Neuronal stem cell (in vitro differentiated cells): Measurements from ENCODE around the gene IL5RA.

ENCODE experiments used
- DNase-seq: peaks from one replicate; pipeline ENCODE4 v3.0.0-alpha.2; 2013; ENCODE audit warnings: low spot score
- H2AFZ ChIP-seq: one replicate; pipeline ENCODE4 v1.6.1; 2013; ENCODE audit warnings: mild to moderate bottlenecking, low read length, inconsistent platforms
- H2AK5ac ChIP-seq: 2 replicates; pipeline ENCODE4 v1.6.1; 2013; ENCODE audit warnings: low read depth, mild to moderate bottlenecking, inconsistent platforms, low read length, moderate library complexity, mixed read lengths
- H2BK120ac ChIP-seq: 2 replicates; pipeline ENCODE4 v1.6.1; 2013; ENCODE audit warnings: low read depth, mild to moderate bottlenecking, inconsistent platforms, low read length, moderate library complexity, mixed read lengths
- H2BK12ac ChIP-seq: one replicate; pipeline ENCODE4 v1.6.1; 2013; ENCODE audit warnings: low read length, inconsistent platforms
- H2BK15ac ChIP-seq: 2 replicates; pipeline ENCODE4 v1.6.1; 2013; ENCODE audit warnings: mild to moderate bottlenecking, low read length, inconsistent platforms, mixed read lengths
- H2BK5ac ChIP-seq: one replicate; pipeline ENCODE4 v1.6.1; 2013; ENCODE audit warnings: inconsistent platforms, mild to moderate bottlenecking, low read length, moderate library complexity
- H3K14ac ChIP-seq: one replicate; pipeline ENCODE4 v1.6.1; 2013; ENCODE audit warnings: low read length, inconsistent platforms
- H3K18ac ChIP-seq: 2 replicates; pipeline ENCODE4 v1.6.1; 2013; ENCODE audit warnings: low read length, inconsistent platforms
- H3K23ac ChIP-seq: 2 replicates; pipeline ENCODE4 v1.6.1; 2013; ENCODE audit warnings: low read depth, mild to moderate bottlenecking, mixed read lengths, low read length, inconsistent platforms; ENCODE audit not compliant: poor library complexity
- H3K27ac ChIP-seq: replicated peaks from 3 replicates; pipeline ENCODE4 v1.5.1; 2013; ENCODE audit warnings: low read length, inconsistent platforms
- H3K27me3 ChIP-seq, 3 experiments: 2 replicates each; pipeline ENCODE4 v1.6.1; 2013; ENCODE audit warnings: low read length in 3 of 3, mild to moderate bottlenecking in 2 of 3, inconsistent platforms in 1 of 3, low read depth in 1 of 3, mixed read lengths in 1 of 3, moderate library complexity in 1 of 3; ENCODE audit not compliant: control insufficient read depth in 3 of 3, insufficient read depth in 3 of 3
- H3K36me3 ChIP-seq, 2 donors: replicated peaks in 1 of 2; 2 replicates each; pipeline ENCODE4 v1.6.1; 2013; ENCODE audit warnings: low read length in 2 of 2; ENCODE audit not compliant: control insufficient read depth in 2 of 2, insufficient read depth in 2 of 2
- H3K4ac ChIP-seq: 2 replicates; pipeline ENCODE4 v1.6.1; 2013; ENCODE audit warnings: inconsistent platforms, mild to moderate bottlenecking, low read length, moderate library complexity
- H3K4me1 ChIP-seq, 2 donors: 1 replicate in 1 of 2; 2 replicates in 1 of 2; pipeline ENCODE4 v1.6.1; 2013; ENCODE audit warnings: low read length in 2 of 2, low read depth in 1 of 2; ENCODE audit not compliant: control insufficient read depth in 2 of 2, insufficient read depth in 1 of 2
- H3K4me2 ChIP-seq: one replicate; pipeline ENCODE4 v1.6.1; 2013; ENCODE audit warnings: mild to moderate bottlenecking, low read length, inconsistent platforms; ENCODE audit not compliant: insufficient read depth, poor library complexity, severe bottlenecking
- H3K4me3 ChIP-seq, 2 donors: 2 replicates each; pipeline ENCODE4 v1.5.1; 2013; ENCODE audit warnings: low read length in 2 of 2, mild to moderate bottlenecking in 2 of 2, inconsistent platforms in 1 of 2, moderate library complexity in 1 of 2
- H3K79me1 ChIP-seq: one replicate; pipeline ENCODE4 v1.6.1; 2013; ENCODE audit warnings: low read depth, mild to moderate bottlenecking, inconsistent platforms, low read length, moderate library complexity
- H3K9ac ChIP-seq: one replicate; pipeline ENCODE4 v1.6.1; 2013; ENCODE audit warnings: mild to moderate bottlenecking, low read depth, low read length, inconsistent platforms; ENCODE audit not compliant: poor library complexity
- H3K9me3 ChIP-seq, 2 donors: replicated peaks in 1 of 2; 2 replicates each; pipeline versions ENCODE3 to v1.6.1; 2013; ENCODE audit warnings: low read length in 2 of 2, mild to moderate bottlenecking in 2 of 2, inconsistent platforms in 1 of 2, low read depth in 1 of 2, mixed read lengths in 1 of 2, moderate library complexity in 1 of 2; ENCODE audit not compliant: control insufficient read depth in 2 of 2, insufficient read depth in 1 of 2
- H4K8ac ChIP-seq: one replicate; pipeline ENCODE4 v1.6.1; 2013; ENCODE audit warnings: low read depth, mild to moderate bottlenecking, inconsistent platforms, low read length, moderate library complexity
- H4K91ac ChIP-seq: one replicate; pipeline ENCODE4 v1.6.1; 2013; ENCODE audit warnings: low read length, low read depth, mild to moderate bottlenecking, inconsistent platforms; ENCODE audit not compliant: poor library complexity
- WGBS, 2 donors: extraction: QIAGEN DNeasy Blood & Tissue Kit; methylation state at CpG; one replicate each; pipeline ENCODE4 v1.1.7; 2013; ENCODE audit warnings: missing lambda C conversion rate in 2 of 2, mixed read lengths in 1 of 2; ENCODE audit not compliant: insufficient read length in 2 of 2, insufficient replicate concordance in 1 of 2; ENCODE audit errors: extremely low coverage in 2 of 2; 5-methylcytosine and 5-hydroxymethylcytosine counted together

Gene IL5RA

DNA sequence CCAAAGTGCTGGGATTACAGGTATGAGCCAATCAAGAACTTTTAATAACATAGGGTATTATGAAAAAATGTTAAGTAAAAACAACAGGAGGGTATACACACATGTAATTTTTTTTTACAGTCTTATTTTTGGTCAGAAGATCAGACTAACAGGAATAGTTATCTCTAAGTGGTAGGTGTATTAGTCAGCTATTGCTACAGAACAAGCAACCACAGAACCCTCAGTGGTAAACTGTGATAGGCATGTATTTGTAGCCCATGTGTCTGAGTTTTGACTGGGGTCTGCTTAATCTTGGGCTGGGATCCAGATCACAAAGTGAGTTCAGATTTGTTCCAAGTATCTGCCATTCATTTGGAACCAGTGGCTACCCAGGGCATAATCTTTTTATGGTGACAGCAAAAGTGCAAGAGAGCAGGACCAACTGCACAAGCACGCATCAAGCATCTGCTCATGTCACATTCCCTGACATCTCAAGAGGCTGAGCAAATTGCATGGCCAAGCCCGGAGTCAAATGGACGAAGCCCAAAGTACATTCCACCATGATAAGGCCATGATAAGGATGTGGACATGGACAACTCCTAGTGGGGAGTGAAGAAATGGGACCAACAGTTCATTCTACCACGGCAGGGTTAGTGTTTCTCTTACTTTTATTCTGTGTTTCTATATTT lies 3.0 kb upstream of the IL5RA start:
- no peak overlapping the region for H3K9ac ChIP-seq
- DNase-seq: no peak
- peaks cover 2% of the 10 kb centered on the region for H3K79me1 ChIP-seq
- H3K18ac ChIP-seq: no peak overlapping the region
- no peak overlapping the region for H2AFZ ChIP-seq
- no peaks in the 10 kb centered on the region for H3K36me3 ChIP-seq
- WGBS, 2 donors: no CpG with 5 or more reads among the region's 4 CpGs
- no peak overlapping the region for H3K14ac ChIP-seq
- peaks cover 0 to 3% (median 0%) of the 10 kb centered on the region in 3 experiments for H3K27me3 ChIP-seq
- no peaks in the 10 kb centered on the region for H3K9me3 ChIP-seq
- H4K8ac ChIP-seq: no peak overlapping the region
- H3K4me1 ChIP-seq: no peaks in the 10 kb centered on the region
- H3K4ac ChIP-seq: no peak overlapping the region
- no peak overlapping the region for H3K4me2 ChIP-seq
- no peak overlapping the region for H2BK5ac ChIP-seq
- no peak overlapping the region for H4K91ac ChIP-seq
- H3K23ac ChIP-seq: no peak overlapping the region
- H2BK120ac ChIP-seq: no peak overlapping the region
- H2BK12ac ChIP-seq: no peak overlapping the region
- H3K4me3 ChIP-seq: peak overlapping the region in 1 of 2 donors; percentile 58
- no peak overlapping the region for H2AK5ac ChIP-seq
- no peak overlapping the region for H2BK15ac ChIP-seq
- no peak overlapping the region for H3K27ac ChIP-seq

DNA sequence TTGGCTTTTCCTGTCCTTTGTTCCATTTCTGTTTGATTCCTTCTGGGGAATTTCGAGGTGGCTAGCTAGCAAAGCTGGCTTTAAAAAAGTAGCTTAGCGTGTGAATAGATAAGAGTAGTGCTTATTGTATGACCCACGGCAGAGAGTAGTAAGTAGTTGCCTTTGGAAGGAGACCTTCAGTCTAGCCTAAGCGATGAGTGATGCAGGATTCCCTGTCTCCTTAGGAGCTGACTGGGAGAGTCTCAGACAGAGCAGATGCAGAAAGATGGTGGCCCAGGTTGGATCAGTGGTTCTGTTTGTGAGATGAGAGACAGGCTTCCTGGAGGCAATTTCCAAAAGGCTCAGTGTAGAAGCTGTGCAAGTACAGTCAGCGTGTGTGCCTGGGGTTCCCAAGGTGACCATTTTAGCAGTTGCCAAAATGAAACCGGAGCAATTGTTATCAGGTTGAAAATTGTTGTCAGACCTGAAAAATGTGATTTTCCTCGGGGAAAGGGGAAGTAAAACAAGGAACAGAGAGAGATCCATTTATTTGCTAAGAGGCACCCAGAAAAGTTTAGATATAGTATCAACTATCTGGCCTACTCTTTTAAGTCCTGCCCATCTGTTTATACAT lies 681 bp upstream of the IL5RA start:
- Histone ChIP-seq H3K4me2 (no peak overlapping the region), H2BK15ac (no peak overlapping the region), H4K91ac (no peak overlapping the region), H2AK5ac (no peak overlapping the region), H4K8ac (no peak overlapping the region), H3K4me1 (no peaks in the 10 kb centered on the region), H3K27ac (no peak overlapping the region), H3K27me3 (peaks cover 0 to 3% (median 0%) of the 10 kb centered on the region in 3 experiments), H2BK5ac (no peak overlapping the region), H3K36me3 (no peaks in the 10 kb centered on the region), H3K4ac (no peak overlapping the region), H3K18ac (no peak overlapping the region), H2AFZ (peak overlapping the region; percentile 63), H3K4me3 (no peak overlapping the region), H3K14ac (no peak overlapping the region), H2BK12ac (no peak overlapping the region), H3K23ac (no peak overlapping the region), H2BK120ac (no peak overlapping the region), H3K79me1 (peaks cover 2% of the 10 kb centered on the region), H3K9me3 (no peaks in the 10 kb centered on the region), H3K9ac (no peak overlapping the region)
- WGBS, 2 donors: no CpG with 5 or more reads among the region's 7 CpGs
- DNase-seq: no peak

DNA sequence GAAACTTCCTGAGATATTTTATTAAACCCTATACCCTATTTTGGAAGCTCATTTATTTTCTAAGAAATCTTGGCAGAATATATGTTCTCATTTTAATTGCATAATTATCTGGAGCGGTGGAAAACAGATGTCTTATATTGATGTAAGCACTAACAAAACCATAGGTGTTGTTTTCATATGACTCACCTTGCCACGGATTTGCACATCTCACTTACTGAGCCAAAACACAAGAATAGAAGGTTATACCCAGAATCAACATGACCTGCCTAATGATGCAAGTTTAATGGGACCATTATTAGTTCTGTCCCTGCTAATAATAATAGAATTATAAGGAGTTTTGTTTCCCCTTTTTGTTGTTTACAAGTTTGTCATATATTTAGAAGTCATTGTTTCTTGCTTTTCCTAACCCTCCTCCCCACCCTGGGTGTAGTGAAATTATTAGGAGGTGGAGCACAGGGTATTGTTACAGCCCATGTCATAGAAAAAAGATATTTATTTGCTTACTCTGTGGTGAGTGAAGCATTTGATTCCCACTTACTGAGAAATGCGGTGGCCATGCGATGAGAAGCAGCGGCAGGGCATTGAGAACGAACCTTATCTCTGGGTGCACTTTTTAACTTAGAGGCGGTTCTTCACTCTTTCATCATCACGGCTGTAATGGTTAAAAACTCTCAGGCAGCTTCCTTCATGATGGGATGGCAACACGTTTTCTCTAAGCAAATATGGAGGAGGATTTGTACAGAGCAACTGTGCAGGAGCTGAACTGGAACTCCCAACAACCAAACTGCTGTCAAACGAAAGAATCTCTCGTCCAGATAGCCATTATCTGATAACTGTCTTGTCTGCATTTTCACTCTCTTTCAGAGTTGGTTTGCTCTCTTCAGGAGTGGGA lies 521 bp downstream of the IL5RA start:
- no CpG with 5 or more reads among the region's 11 CpGs for WGBS, 2 donors
- Histone ChIP-seq H2BK5ac (no peak overlapping the region), H2BK12ac (no peak overlapping the region), H3K36me3 (no peaks in the 10 kb centered on the region), H3K14ac (no peak overlapping the region), H2AK5ac (no peak overlapping the region), H3K18ac (no peak overlapping the region), H3K4me3 (no peak overlapping the region), H3K4me1 (no peaks in the 10 kb centered on the region), H3K27me3 (peaks cover 0 to 3% (median 0%) of the 10 kb centered on the region in 3 experiments), H3K79me1 (peaks cover 2% of the 10 kb centered on the region), H4K8ac (no peak overlapping the region), H2AFZ (peak overlapping the region; percentile 63), H3K27ac (no peak overlapping the region), H3K23ac (no peak overlapping the region), H4K91ac (no peak overlapping the region), H3K9me3 (no peaks in the 10 kb centered on the region), H3K4ac (no peak overlapping the region), H2BK15ac (no peak overlapping the region), H3K9ac (no peak overlapping the region), H3K4me2 (no peak overlapping the region), H2BK120ac (no peak overlapping the region)
- DNase-seq: no peak

DNA sequence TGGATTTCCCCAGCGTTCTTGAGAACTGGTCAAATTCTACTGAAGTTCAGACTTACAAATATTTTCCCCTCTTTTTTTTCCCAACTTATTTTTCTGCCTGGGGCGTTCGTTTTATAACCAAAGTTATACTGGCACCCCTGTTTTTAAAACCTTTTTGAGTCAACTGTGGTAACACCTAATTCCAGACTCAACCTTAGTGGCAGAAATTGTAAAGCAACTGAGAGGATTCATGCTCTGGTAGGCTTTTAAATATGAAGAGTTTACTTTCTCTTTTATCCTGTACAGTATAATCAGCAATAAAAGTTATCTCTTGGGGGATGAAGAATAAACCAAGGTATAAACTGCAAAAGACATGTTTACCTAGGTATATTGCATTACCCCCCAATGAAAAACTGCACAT lies 2.3 kb downstream of the IL5RA start:
- no peak overlapping the region for H3K23ac ChIP-seq
- WGBS, 2 donors: no CpG with 5 or more reads among the region's 3 CpGs
- H2BK120ac ChIP-seq: no peak overlapping the region
- H3K9me3 ChIP-seq: no peaks in the 10 kb centered on the region
- H2AFZ ChIP-seq: no peak overlapping the region
- H2AK5ac ChIP-seq: no peak overlapping the region
- no peak overlapping the region for H3K14ac ChIP-seq
- no peak for DNase-seq
- no peak overlapping the region for H2BK5ac ChIP-seq
- no peaks in the 10 kb centered on the region for H3K36me3 ChIP-seq
- no peak overlapping the region for H3K9ac ChIP-seq
- no peaks in the 10 kb centered on the region for H3K4me1 ChIP-seq
- no peak overlapping the region for H3K4me2 ChIP-seq
- no peak overlapping the region for H4K8ac ChIP-seq
- no peak overlapping the region for H3K4me3 ChIP-seq
- no peak overlapping the region for H3K18ac ChIP-seq
- no peak overlapping the region for H2BK15ac ChIP-seq
- no peak overlapping the region for H4K91ac ChIP-seq
- peaks cover 2% of the 10 kb centered on the region for H3K79me1 ChIP-seq
- no peak overlapping the region for H3K4ac ChIP-seq
- no peak overlapping the region for H2BK12ac ChIP-seq
- H3K27ac ChIP-seq: no peak overlapping the region
- peaks cover 0 to 3% (median 0%) of the 10 kb centered on the region in 3 experiments for H3K27me3 ChIP-seq
